Measurements from ENCODE around the gene ARHGAP6.

ARHGAP6 gene

GRCh38 chrX:11214346-11215190 lies 451.2 kb downstream of the ARHGAP6 start:
- no peak overlapping the region for H3K18ac ChIP-seq (ENCODE audit: low read length)
- no peak overlapping the region for H4K8ac ChIP-seq (ENCODE audit: low read depth, low read length)
- no peak overlapping the region for H3K4me2 ChIP-seq (ENCODE audit: insufficient read depth, low read length, poor library complexity, severe bottlenecking)
- no peaks in the 10 kb centered on the region for H3K36me3 ChIP-seq (replicated peaks in 1 of 2; ENCODE audit: control insufficient read depth in 2 of 2, insufficient read depth in 2 of 2, low read length in 2 of 2)
- no peak overlapping the region for H3K9ac ChIP-seq (ENCODE audit: low read depth, low read length, poor library complexity)
- no peak overlapping the region for H2AFZ ChIP-seq (ENCODE audit: low read length)
- no peak overlapping the region for H2BK120ac ChIP-seq (ENCODE audit: low read depth, low read length)
- WGBS, 2 donors (ENCODE audit: extremely low coverage in 2 of 2, insufficient read length in 2 of 2, insufficient replicate concordance in 1 of 2), result no CpG with 5 or more reads among the region's 18 CpGs
- no peak overlapping the region for H3K23ac ChIP-seq (ENCODE audit: low read depth, low read length, poor library complexity)
- no peak overlapping the region for H3K14ac ChIP-seq (ENCODE audit: low read length)
- H3K27ac ChIP-seq (replicated peaks; ENCODE audit: low read length), result no peak overlapping the region
- no peaks in the 10 kb centered on the region for H3K79me1 ChIP-seq (ENCODE audit: low read depth, low read length)
- no peak overlapping the region for H4K91ac ChIP-seq (ENCODE audit: low read depth, low read length, poor library complexity)
- no peak overlapping the region for H2BK15ac ChIP-seq (ENCODE audit: low read length)
- H3K27me3 ChIP-seq (ENCODE audit: control insufficient read depth in 3 of 3, insufficient read depth in 3 of 3, low read depth in 1 of 3, low read length in 3 of 3), result no peaks in the 10 kb centered on the region
- no peak for DNase-seq (ENCODE audit: low spot score)
- no peak overlapping the region for H3K4ac ChIP-seq (ENCODE audit: low read length)
- H3K9me3 ChIP-seq (replicated peaks in 1 of 2; ENCODE audit: control insufficient read depth in 2 of 2, insufficient read depth in 1 of 2, low read depth in 1 of 2, low read length in 2 of 2), result no peaks in the 10 kb centered on the region
- H2AK5ac ChIP-seq (ENCODE audit: low read depth, low read length), result no peak overlapping the region
- H3K4me1 ChIP-seq (ENCODE audit: control insufficient read depth in 2 of 2, insufficient read depth in 1 of 2, low read depth in 1 of 2, low read length in 2 of 2), result no peaks in the 10 kb centered on the region
- H3K4me3 ChIP-seq (ENCODE audit: low read length in 2 of 2), result no peak overlapping the region
- H2BK12ac ChIP-seq (ENCODE audit: low read length), result peak overlapping the region; percentile 22
- no peak overlapping the region for H2BK5ac ChIP-seq (ENCODE audit: low read length)

GRCh38 chrX:11212741-11213140 lies 453.0 kb downstream of the ARHGAP6 start:
- no peak overlapping the region for H2BK5ac ChIP-seq (ENCODE audit: low read length)
- no peaks in the 10 kb centered on the region for H3K9me3 ChIP-seq (replicated peaks in 1 of 2; ENCODE audit: control insufficient read depth in 2 of 2, insufficient read depth in 1 of 2, low read depth in 1 of 2, low read length in 2 of 2)
- no peaks in the 10 kb centered on the region for H3K79me1 ChIP-seq (ENCODE audit: low read depth, low read length)
- H2BK120ac ChIP-seq (ENCODE audit: low read depth, low read length), result no peak overlapping the region
- H3K4me1 ChIP-seq (ENCODE audit: control insufficient read depth in 2 of 2, insufficient read depth in 1 of 2, low read depth in 1 of 2, low read length in 2 of 2), result no peaks in the 10 kb centered on the region
- no peak overlapping the region for H3K23ac ChIP-seq (ENCODE audit: low read depth, low read length, poor library complexity)
- H2BK12ac ChIP-seq (ENCODE audit: low read length), result no peak overlapping the region
- no peak overlapping the region for H3K18ac ChIP-seq (ENCODE audit: low read length)
- H3K9ac ChIP-seq (ENCODE audit: low read depth, low read length, poor library complexity), result no peak overlapping the region
- no peak overlapping the region for H2AK5ac ChIP-seq (ENCODE audit: low read depth, low read length)
- no peak overlapping the region for H3K4ac ChIP-seq (ENCODE audit: low read length)
- H2BK15ac ChIP-seq (ENCODE audit: low read length), result no peak overlapping the region
- no peaks in the 10 kb centered on the region for H3K27me3 ChIP-seq (ENCODE audit: control insufficient read depth in 3 of 3, insufficient read depth in 3 of 3, low read depth in 1 of 3, low read length in 3 of 3)
- H2AFZ ChIP-seq (ENCODE audit: low read length), result no peak overlapping the region
- whole genome bisulfite sequencing, 2 donors (ENCODE audit: extremely low coverage in 2 of 2, insufficient read length in 2 of 2, insufficient replicate concordance in 1 of 2), result no CpG with 5 or more reads among the region's 11 CpGs
- H4K8ac ChIP-seq (ENCODE audit: low read depth, low read length), result no peak overlapping the region
- H3K14ac ChIP-seq (ENCODE audit: low read length), result no peak overlapping the region
- no peak for DNase-seq (ENCODE audit: low spot score)
- no peaks in the 10 kb centered on the region for H3K36me3 ChIP-seq (replicated peaks in 1 of 2; ENCODE audit: control insufficient read depth in 2 of 2, insufficient read depth in 2 of 2, low read length in 2 of 2)
- no peak overlapping the region for H4K91ac ChIP-seq (ENCODE audit: low read depth, low read length, poor library complexity)
- H3K4me3 ChIP-seq (ENCODE audit: low read length in 2 of 2), result no peak overlapping the region
- H3K27ac ChIP-seq (replicated peaks; ENCODE audit: low read length), result no peak overlapping the region
- no peak overlapping the region for H3K4me2 ChIP-seq (ENCODE audit: insufficient read depth, low read length, poor library complexity, severe bottlenecking)

- H3K4me2 ChIP-seq (ENCODE audit: insufficient read depth, low read length, poor library complexity, severe bottlenecking), result no peak overlapping the region
- no peaks in the 10 kb centered on the region for H3K27me3 ChIP-seq (ENCODE audit: control insufficient read depth in 3 of 3, insufficient read depth in 3 of 3, low read depth in 1 of 3, low read length in 3 of 3)
- no CpG with 5 or more reads among the region's 4 CpGs for whole genome bisulfite sequencing, 2 donors (ENCODE audit: extremely low coverage in 2 of 2, insufficient read length in 2 of 2, insufficient replicate concordance in 1 of 2)
- no peak overlapping the region for H3K27ac ChIP-seq (replicated peaks; ENCODE audit: low read length)
- H2AFZ ChIP-seq (ENCODE audit: low read length), result no peak overlapping the region
- no peak overlapping the region for H2BK12ac ChIP-seq (ENCODE audit: low read length)
- no peak overlapping the region for H3K4ac ChIP-seq (ENCODE audit: low read length)
- no peak overlapping the region for H3K4me3 ChIP-seq (ENCODE audit: low read length in 2 of 2)
- no peak overlapping the region for H4K91ac ChIP-seq (ENCODE audit: low read depth, low read length, poor library complexity)
- no peaks in the 10 kb centered on the region for H3K79me1 ChIP-seq (ENCODE audit: low read depth, low read length)
- no peak overlapping the region for H2AK5ac ChIP-seq (ENCODE audit: low read depth, low read length)
- H3K23ac ChIP-seq (ENCODE audit: low read depth, low read length, poor library complexity), result no peak overlapping the region
- no peak for DNase-seq (ENCODE audit: low spot score)
- H3K9ac ChIP-seq (ENCODE audit: low read depth, low read length, poor library complexity), result no peak overlapping the region
- H2BK120ac ChIP-seq (ENCODE audit: low read depth, low read length), result no peak overlapping the region
- no peak overlapping the region for H4K8ac ChIP-seq (ENCODE audit: low read depth, low read length)
- no peak overlapping the region for H2BK15ac ChIP-seq (ENCODE audit: low read length)
- H2BK5ac ChIP-seq (ENCODE audit: low read length), result no peak overlapping the region
- H3K14ac ChIP-seq (ENCODE audit: low read length), result no peak overlapping the region
- no peaks in the 10 kb centered on the region for H3K36me3 ChIP-seq (replicated peaks in 1 of 2; ENCODE audit: control insufficient read depth in 2 of 2, insufficient read depth in 2 of 2, low read length in 2 of 2)
- H3K9me3 ChIP-seq (replicated peaks in 1 of 2; ENCODE audit: control insufficient read depth in 2 of 2, insufficient read depth in 1 of 2, low read depth in 1 of 2, low read length in 2 of 2), result no peaks in the 10 kb centered on the region
- H3K18ac ChIP-seq (ENCODE audit: low read length), result no peak overlapping the region
- no peaks in the 10 kb centered on the region for H3K4me1 ChIP-seq (ENCODE audit: control insufficient read depth in 2 of 2, insufficient read depth in 1 of 2, low read depth in 1 of 2, low read length in 2 of 2)
Observed at GRCh38 chrX:11210415-11210801, 455.3 kb downstream of the ARHGAP6 start.

GRCh38 chrX:11209798-11210414 lies 455.8 kb downstream of the ARHGAP6 start:
- H2AFZ ChIP-seq (ENCODE audit: low read length), result no peak overlapping the region
- H3K79me1 ChIP-seq (ENCODE audit: low read depth, low read length), result no peaks in the 10 kb centered on the region
- no peak overlapping the region for H2BK120ac ChIP-seq (ENCODE audit: low read depth, low read length)
- no peak overlapping the region for H3K9ac ChIP-seq (ENCODE audit: low read depth, low read length, poor library complexity)
- no peaks in the 10 kb centered on the region for H3K27me3 ChIP-seq (ENCODE audit: control insufficient read depth in 3 of 3, insufficient read depth in 3 of 3, low read depth in 1 of 3, low read length in 3 of 3)
- H3K18ac ChIP-seq (ENCODE audit: low read length), result no peak overlapping the region
- no peak overlapping the region for H2BK15ac ChIP-seq (ENCODE audit: low read length)
- no peaks in the 10 kb centered on the region for H3K4me1 ChIP-seq (ENCODE audit: control insufficient read depth in 2 of 2, insufficient read depth in 1 of 2, low read depth in 1 of 2, low read length in 2 of 2)
- no peaks in the 10 kb centered on the region for H3K9me3 ChIP-seq (replicated peaks in 1 of 2; ENCODE audit: control insufficient read depth in 2 of 2, insufficient read depth in 1 of 2, low read depth in 1 of 2, low read length in 2 of 2)
- H3K4me2 ChIP-seq (ENCODE audit: insufficient read depth, low read length, poor library complexity, severe bottlenecking), result no peak overlapping the region
- WGBS, 2 donors (ENCODE audit: extremely low coverage in 2 of 2, insufficient read length in 2 of 2, insufficient replicate concordance in 1 of 2), result no CpG with 5 or more reads among the region's 2 CpGs
- no peak overlapping the region for H3K27ac ChIP-seq (replicated peaks; ENCODE audit: low read length)
- H2BK12ac ChIP-seq (ENCODE audit: low read length), result no peak overlapping the region
- H2BK5ac ChIP-seq (ENCODE audit: low read length), result no peak overlapping the region
- DNase-seq (ENCODE audit: low spot score), result no peak
- no peak overlapping the region for H4K8ac ChIP-seq (ENCODE audit: low read depth, low read length)
- no peak overlapping the region for H2AK5ac ChIP-seq (ENCODE audit: low read depth, low read length)
- H4K91ac ChIP-seq (ENCODE audit: low read depth, low read length, poor library complexity), result no peak overlapping the region
- H3K36me3 ChIP-seq (replicated peaks in 1 of 2; ENCODE audit: control insufficient read depth in 2 of 2, insufficient read depth in 2 of 2, low read length in 2 of 2), result no peaks in the 10 kb centered on the region
- no peak overlapping the region for H3K14ac ChIP-seq (ENCODE audit: low read length)
- H3K4me3 ChIP-seq (ENCODE audit: low read length in 2 of 2), result no peak overlapping the region
- no peak overlapping the region for H3K23ac ChIP-seq (ENCODE audit: low read depth, low read length, poor library complexity)
- no peak overlapping the region for H3K4ac ChIP-seq (ENCODE audit: low read length)
